ENCODE measurements around the gene RAC3.

The RAC3 gene

DNA sequence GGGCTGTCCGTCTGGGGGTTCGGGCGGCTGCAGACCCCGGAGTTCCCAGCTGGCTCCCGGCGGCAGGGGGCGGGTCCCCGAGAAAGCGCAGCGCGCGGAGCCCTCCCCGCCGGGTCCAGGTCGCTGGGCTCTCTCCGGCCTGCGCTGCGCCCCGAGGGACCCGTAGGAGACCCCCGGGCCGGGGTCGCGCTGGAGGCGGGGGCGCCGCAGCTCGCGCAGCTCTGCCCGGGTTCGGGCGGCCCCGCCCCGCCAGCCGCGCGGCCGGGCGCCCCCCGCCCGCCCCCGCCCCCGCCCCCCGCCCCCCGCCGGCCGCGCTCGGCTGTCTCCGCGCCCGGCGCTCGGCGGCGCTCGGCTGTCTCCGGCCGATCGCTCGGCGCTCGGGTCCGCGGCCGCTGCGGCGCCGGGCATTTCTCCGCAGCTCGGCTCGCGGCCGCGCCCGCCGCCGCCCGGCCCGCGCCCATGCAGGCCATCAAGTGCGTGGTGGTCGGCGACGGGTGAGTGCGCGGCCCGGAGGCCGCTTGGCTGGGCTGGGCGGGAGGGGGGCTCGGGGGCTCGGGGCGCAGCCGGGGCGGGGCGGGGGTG, at the start of gene RAC3:
RAC3 (plus strand) TSS at position 376 of the 582 bp plus-strand sequence; CDS start at position 460, 84 bp downstream.
- peak; percentile 9 for DNase-seq

DNA sequence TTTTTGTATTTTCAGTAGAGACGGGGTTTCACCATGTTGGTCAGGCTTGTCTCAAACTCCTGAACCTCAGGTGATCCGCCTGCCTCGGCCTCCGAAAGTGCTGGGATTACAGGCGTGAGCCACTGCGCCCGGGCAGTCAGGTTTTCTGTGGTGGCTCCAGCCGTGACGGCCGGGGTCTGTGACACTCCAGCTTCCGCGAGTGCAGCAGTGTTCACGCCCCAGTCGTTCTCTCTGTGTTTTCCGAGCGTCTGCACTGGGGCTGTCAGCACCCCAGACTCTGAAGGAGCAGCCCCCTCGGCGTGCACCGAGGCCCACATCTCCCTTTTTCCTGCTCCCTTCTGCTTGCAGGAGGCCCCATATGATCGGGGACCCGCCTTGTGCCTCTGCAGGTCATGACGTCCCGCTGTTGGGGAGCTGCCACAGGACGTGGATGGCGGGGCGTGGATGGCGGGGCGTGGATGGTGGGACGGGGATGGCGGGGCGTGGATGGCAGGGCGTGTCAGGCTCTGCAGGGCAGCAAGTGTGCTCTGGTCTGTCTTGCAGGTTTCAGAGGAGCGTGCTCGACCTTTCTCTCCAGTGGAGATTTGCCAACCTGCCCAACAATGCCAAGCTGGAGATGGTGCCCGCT, 48.4 kb upstream of the RAC3 start:
- DNase-seq = no peak

DNA sequence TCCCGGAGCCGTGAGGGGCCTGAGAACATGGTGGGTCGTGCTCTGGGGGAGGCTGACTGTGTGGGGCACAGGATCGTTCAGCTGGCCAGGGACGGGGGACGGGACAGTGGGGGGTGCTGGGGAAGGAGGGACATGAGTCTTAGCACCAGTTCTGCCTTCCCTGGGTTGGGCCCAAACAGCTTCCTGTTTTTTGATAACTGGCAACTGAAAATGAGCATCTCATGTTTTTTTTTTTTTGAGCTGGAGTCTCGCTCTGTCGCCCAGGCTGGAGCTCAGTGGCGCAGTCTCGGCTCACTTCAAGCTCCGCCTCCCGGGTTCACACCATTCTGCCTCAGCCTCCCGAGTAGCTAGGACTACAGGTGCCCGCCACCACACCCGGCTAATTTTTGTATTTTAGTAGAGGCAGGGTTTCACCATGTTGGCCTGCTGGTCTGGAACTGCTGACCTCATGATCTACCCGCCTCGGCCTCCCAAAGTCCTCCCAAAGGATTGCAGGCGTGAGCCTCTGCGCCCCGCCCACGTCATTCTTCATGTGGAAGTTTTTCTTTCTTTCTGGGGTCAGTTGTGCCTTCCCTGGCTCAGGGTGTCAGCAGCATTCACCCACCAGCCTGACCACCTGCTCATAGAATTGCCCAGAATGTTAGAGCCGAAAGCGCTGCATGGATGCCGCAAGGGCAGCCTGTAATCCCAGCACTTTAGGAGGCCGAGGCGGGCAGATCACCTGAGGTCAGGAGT, 47.7 kb upstream of the RAC3 start:
- DNase-seq = no peak

DNA sequence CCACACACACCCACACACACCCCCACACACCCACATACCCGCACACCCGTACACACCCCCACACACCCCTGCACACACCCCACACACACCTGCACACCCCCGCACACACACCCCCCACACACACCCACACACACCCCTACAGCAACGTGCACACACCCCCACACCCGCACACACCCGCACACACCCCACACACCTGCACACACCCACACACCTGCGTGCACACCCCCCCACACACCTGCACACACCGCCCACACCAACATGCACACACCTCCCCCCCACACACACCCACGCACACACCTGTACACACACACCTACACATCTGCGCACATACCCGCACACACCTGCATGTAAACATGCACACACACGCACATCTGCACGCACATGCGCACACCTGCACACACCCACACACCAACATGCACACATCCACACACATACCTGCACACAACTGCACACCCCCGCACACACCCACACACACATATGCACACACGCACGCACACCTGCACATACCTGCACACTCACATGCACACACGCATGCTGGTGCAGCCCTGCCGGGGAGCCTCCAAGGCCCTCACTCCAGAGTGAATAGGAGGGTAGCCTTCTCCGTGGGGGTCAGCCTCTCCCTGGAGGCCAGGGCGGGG, 46.6 kb upstream of the RAC3 start:
- no peak for DNase-seq

DNA sequence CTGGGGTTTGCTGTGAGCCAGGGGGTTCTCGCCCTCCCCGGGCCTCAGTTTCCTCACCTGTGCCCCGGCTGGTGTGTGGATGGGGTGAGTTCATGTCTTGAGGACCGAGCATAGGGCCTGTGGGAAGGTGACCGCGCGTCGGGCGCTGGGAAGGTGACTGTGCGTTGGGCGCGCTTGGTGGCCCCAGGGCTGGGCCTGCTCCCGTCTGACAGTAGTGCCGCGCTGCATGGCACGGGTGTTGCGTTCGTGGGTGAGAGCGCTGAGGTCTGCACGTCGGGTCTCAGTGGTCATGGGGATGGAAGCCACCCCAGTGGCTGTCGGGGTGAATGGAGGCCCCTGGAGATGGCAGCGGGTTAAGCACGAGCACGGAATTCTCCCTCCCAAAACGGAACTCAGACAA, 44.9 kb upstream of the RAC3 start:
- DNase-seq = no peak

DNA sequence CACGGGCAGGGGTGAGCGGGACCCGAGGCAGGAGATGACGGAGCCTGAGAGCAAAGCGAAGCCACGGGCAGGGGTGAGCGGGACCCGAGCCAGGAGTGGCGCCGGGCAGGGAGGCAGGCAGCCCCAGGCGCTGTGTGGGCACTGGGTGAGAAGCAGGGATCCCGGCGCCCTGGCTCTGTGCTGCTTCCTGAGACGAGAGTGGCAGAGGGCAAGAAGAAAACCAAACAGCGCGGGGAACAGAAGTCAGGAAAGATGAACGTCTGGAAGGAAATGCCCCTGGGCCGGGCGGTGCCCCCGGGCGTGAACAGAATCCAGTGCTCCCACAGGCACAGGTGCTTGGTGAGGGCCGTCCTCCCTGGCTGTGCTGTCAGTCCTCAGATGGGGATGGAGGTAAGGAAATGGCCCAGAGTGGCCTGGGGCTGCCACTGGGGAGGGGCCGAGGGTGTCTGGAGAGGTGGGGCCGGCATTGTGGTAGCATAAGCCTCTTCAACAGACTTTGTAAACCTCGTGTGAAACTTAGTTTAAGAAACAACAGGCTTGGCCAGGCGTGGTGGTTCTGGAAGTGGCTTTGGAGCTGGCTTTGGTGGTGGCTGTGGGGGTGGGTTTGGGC, 44.2 kb upstream of the RAC3 start:
- DNase-seq = no peak

DNA sequence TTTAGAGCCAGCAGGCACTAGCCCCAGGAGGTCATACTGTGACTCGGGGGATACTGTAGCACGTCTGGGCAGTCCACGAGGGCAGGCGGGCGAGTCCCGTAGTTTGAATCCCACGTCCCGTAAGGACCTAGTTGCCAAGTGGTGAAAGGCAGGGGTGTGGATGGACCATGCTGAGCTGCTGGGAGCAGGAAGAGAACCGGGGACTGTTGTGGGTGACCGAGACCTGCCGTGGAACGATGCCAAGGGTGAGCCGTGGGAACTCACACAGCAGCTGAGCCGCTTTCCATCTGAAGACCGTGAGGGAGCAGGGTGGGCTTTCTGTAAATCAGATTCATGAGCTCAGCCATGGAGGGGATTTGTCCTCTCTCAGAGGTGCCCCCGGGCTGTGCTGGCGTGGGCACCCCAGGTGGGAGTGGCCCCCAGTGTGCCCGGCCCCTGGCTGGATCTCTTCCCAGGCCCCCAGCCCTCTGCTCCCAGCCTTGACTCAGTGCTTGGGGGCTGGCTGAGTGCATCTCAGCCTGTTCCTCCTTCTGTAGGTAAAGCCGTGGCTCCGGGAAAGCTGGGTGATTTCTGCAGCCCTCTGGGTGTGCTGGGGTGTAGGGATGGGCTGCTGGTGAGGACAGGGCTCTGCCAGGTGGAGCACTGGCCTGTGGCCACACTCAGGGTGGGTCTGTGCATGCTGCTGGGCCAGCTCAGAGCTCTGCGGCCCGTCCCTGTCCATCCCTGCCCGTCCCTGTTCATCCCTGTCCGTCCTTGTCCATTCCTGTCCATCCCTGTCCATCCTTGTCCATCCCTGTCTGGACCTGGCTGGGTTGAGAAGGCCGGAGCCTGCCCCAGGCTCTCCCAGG, 40.4 kb upstream of the RAC3 start:
- DNase-seq = no peak

DNA sequence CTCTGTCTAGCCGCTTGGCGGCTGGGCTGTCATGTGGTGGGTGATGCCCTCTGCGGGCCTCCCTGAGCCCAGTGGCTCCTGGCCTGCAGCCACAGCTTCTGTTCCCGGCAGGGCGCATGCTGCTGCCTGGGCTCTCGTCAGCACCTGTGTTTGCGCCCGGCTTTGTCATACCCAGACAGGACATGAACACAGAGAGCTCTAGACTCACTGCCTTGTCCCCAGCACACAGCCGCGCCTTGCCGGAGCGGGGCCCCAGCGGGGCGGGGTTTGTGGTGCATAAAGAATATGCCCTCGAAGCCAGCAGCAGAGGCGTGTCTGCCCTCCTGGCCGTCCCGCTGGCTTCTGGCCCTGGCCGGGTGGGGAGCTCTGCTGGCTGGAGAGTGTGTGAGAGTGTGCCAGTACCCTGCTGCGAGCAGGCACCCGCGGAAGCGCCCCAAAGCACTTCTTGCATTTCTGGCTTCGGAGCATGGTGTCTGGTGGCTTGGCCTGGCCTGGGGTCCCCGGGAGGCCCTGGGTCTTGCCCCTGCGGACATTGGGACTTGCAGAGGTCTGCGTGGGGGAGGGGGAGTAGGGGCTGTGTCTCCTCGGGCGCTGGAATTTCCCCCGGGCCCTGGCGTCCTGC, 39.7 kb upstream of the RAC3 start:
- no peak for DNase-seq

DNA sequence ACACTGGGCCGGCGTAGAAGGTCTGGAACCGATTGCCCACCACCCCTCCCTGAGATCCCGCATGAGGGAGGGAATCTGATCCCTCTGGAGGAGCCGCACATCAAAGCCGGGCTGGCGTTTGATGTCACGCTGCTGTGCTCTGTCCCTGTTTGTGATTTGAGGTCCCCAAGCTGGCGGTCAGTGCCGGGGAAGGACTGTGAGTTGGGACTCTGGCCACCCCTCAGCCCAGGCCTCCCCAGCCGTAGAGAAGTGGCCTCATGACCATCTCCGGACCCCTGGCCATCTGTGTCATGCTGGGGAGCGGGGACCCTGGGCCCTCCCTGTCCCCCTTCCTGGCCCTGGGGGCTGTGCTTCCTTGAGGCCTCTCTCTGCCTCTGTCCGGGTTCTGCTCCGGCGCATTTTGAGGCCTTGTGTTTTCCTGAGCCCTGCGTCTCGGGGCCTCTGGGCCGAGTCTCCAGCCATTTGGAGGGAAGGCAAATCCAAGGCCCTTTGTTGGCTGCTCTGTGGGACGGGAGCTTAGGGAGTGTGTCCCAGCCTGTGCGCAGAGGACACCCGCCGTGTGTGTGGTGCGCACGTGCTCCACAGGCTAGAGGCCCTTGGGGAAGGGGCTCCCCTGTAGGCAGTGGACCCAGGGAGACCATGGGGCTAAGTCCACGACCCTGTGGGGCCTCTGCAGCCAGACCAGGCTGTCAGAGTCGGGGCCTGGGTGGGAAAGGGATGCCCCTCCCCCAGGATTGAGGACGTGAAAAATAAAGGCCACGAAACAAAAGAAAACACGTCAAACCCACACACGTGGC, 39.0 kb upstream of the RAC3 start:
- no peak for DNase-seq

DNA sequence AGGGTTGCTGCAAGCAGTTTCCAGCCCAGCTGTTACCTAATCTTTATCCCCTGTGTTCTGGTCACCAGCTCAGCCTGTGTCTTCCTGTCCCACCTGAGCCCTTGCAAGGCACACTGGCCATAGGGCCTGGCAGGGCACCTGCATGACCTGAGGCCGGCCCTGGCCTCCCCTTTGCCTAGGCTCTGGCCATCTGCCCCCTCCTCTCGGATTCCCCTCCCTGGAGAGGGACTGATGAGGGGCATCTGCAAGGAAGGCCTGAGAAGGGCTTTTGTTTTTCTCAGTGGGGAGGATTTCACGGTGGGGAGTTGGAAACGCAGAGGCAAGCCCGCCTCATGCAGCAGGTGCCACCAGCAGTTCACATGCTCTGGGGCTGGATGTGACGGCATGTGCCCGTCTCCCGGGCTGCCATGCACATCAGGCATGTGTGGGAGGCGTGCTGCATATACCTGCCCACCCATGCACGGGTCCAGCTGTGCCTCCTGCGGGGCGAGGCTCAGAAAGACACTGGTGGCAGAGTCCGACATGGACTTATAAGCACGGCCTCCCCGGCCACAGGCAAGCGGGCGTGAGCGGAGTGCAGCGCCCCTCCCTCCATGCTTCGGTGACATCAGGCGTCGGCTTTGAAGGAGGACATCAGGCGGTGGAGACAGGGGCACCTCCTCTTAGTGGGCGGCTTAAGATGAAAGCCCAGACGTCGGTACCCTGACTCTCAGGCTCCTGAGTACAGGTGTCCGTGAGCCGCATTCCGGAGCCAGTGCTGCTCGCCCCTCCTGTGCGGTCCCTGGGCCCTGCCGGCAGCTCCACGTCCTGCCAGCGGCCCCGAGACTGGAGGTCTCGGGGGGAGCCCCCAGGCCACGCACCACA, 37.5 kb upstream of the RAC3 start:
- DNase-seq = no peak

DNA sequence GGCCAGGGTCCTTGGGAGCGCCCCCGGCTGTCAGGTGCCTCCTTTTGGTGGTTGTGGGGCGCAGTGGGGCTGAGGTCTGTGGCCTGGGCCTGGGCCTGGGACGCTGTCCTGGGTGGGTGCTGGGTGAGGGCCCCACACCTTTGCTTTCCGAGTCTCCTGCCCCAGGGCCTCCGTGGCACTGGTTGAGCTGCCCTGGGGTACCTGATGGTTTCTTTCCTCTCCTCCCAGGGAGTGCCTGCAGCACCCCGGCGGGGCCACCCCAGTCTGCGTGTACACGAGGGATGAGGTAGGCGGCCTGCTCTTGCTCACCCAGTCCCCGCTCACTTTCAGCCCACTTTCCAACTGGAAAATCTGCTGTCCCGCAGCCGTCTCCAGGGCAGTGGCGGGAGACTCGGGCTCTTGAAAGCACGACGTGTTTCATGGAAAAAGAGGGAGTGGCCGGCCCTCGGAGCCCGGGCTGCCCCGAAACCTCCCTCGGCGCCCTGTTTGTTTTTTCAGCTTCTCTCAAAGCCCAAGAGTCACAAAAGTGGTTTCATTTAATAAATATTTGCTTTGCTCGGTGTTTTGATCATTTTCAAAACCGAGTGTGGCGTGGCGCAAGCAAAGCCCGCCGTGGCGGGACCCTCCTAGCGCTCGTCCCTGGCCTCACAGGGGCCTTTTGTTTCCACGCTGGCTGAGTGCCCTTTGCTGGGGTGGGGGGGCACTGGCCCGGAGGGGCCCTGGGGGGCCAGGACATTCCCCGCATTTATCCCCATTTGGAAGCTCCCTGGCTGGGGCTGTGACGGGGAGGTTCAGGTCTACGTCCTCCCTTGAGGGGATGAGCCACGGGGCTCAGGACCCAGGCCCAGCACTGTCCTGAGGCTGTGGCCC, 36.6 kb upstream of the RAC3 start:
- no peak for DNase-seq

DNA sequence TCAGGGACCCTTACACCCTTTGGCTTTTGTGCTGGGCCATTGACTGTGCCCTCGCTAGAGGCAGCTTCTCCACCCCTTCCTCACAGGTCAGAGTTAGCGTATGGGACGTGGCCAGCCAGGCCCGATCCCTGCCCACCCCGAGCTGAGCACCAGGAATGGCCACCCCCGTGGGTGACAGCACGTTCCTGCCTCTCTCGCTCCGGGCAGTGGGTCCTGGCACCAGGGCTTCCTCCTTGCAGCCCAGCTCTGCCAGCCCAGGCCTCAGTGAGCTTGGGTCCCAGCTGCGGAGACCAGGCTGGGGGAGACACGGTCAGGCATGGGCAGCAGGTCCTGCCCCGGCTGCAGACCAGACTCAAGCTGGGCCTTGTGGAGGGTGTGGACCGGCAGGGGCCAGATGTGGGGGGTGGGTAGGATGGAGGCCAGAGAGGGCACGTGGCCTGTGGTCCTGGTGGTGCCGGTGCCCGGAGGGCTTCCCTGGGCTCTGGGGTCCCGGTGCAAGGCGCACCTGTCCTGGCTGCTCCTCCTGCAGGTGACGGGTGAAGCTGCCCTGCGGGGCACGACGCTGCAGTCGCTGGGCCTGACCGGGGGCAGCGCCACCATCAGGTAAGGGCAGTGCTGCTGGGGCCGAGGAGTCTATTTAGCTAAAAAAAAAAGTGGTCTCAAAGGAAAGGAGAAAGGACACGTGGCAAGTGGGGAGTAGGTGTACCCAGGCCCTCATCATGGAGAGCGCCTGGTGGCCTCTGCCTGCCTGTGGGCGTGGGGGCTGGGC, 35.8 kb upstream of the RAC3 start:
- no peak for DNase-seq

DNA sequence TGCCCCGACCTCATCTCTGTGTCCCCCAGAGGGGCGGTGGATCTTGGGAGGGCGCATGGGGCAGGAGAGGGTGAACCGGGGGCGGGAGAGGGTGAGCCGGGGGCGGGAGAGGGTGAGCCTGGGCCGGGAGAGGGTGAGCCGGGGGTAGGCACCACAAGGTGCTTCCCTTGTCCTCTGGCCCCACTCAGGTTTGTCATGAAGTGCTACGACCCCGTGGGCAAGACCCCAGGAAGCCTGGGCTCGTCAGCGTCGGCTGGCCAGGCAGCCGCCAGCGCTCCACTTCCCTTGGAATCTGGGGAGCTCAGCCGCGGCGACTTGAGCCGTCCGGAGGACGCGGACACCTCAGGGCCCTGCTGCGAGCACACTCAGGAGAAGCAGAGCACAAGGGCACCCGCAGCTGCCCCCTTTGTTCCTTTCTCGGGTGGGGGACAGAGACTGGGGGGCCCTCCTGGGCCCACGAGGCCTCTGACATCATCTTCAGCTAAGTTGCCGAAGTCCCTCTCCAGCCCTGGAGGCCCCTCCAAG, 35.2 kb upstream of the RAC3 start:
- DNase-seq = no peak

DNA sequence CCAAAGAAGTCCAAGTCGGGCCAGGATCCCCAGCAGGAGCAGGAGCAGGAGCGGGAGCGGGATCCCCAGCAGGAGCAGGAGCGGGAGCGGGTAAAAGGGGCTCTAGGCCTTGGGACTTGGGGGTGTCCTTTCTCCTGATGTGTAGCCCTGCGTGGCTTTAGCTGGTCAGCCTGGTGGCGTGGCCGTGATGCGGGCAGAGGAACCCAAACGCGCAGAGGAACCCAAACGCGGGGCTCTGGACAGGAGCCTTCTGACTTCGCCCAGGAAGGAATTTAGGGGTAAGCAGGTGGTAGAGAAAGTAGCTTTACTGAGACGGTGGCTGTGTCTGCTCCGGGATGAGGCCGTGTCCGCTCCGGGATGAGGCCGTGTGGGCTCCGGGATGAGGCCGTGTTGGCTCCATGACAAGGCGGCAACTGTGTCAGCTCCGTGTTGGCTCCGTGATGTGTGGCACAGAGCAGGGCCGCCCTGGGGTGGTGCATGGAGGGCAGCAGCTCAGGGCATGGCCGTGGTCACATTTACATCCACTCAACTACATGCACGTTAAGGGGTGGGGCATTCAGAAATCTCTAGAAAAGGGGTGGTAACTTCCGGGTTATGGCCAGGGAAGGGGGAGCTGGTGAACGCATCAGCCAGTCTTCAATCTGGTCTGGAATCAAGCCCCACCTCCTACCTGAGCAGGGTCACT, 34.6 kb upstream of the RAC3 start:
- DNase-seq = no peak

DNA sequence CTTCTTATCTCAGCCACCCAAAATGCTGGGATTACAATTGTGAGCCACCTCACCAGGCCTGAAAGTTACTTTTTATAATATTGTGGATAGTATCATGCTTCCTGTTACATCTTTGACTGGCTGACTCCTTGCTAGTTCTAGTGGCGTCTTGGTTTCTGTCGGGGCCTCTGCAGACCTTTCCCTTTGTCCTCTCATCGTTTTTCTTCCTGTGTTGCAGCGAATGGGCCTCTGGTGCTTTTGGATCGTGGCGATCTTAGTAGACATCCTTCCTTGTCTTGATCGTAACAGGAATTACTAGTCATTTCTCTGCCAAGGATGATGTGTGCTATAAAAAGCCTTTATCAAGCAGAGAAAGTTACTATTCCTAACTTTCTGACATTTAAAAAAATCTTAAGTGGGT, 33.3 kb upstream of the RAC3 start:
- no peak for DNase-seq

DNA sequence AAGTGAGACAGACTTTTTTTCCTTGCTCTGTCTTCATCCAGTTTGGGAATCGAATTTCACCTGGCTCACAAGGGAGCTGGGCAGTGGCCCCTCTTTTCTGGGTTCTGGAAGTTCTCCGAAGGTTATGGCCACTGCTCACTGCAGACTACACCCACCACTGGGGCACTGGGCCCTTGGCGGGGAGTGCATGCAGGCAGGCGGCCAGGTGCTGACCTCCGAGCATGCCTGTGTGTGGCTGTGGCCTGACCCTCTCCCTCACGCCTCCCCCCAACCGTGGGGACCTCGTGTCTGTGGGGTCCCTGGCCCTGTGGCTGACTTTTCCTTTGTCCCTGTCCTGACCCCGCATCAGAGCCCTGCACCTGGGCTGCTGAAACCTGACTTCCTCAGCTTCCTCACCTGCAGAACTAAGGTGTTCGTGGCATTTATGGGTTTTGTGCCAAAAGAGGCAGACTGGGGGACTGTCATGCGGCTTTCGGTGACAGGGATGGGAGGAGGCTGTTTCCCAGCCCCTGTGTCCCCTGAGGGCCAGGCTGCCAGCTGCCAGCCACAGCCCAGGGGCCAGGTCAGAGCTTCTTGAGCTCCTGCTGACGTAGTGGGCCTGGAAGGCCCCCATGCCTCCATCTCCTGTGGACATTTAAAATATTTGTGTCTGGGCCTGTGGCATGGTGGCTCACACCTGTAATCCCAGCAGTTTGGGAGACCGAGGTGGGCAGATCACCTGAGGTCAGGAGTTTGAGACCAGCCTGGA, 32.6 kb upstream of the RAC3 start:
- no peak for DNase-seq

DNA sequence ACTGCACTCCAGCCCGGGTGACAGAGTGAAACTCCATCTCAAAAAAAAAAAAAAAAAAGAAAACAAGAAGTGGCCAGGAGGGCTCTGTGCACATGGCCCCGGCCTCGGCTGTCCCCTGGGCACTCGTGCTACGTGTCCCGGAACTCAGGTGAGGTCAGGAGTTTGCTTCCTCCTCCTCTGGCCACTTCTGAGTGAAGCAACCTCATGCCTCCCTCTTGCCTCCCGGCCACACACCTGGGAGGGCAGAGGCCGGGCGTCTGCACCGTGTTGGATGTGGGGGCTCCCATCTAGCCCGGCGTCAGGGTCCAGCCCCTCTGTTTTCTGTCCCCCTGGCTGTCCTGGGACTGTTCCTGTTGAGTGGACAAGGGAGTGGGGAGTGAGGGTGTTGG, 31.9 kb upstream of the RAC3 start:
- no peak for DNase-seq
